Measurements from ENCODE around the gene PGGHG. TPM values are rescaled to one million over a fixed set of nuclear protein-coding genes. Genes with fewer than 3 reads are reported as not detected.

Gene PGGHG
- total and polyA plus RNA-seq, 4 donors = 21.6 to 145 (median 87.9) TPM

DNA sequence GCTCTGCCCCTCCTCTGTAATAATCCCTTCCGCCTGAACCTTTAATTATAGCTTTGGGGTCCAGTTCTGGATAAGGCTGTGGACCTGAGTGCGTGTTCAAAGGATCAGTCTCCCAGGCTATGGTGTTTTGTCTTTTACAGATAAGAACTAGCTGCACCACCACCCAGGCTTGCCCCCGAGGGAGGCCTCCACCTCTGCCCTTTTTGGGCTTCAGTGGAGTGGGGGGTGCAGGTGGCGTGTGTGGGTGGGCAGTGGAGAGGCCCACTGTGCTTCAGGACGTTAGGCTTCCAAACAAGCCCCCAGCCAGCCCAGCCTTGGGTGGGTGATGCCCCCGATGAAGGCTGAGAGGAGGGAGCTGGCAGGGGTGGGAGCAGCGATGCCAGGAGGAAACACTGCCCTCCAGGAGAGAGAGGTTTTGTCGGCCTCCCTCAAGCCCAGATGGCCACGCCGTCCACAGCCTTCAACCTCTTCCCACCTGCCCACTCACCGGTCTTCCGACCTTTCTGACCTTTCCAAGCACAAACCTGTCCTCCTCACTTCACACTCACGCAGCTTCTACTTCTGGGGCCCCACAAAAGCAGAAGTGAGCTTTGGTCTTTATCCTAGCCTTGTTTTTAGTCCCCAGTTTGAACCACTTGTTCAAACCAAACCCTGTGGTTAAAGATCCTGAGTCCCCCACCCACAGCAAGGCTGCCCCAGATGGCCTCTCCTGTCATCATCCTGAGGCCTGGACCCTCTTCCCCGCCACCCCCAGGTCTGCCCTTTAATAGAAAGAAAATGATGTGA is 31.8 kb upstream of the PGGHG start:
- TF ChIP-seq, protein P1, sequence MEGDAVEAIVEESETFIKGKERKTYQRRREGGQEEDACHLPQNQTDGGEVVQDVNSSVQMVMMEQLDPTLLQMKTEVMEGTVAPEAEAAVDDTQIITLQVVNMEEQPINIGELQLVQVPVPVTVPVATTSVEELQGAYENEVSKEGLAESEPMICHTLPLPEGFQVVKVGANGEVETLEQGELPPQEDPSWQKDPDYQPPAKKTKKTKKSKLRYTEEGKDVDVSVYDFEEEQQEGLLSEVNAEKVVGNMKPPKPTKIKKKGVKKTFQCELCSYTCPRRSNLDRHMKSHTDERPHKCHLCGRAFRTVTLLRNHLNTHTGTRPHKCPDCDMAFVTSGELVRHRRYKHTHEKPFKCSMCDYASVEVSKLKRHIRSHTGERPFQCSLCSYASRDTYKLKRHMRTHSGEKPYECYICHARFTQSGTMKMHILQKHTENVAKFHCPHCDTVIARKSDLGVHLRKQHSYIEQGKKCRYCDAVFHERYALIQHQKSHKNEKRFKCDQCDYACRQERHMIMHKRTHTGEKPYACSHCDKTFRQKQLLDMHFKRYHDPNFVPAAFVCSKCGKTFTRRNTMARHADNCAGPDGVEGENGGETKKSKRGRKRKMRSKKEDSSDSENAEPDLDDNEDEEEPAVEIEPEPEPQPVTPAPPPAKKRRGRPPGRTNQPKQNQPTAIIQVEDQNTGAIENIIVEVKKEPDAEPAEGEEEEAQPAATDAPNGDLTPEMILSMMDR (IDR thresholded peaks at IDR 0.05; ENCODE audit: control extremely low read depth, extremely low read depth) = no peak
- 74 to 78% methylated on average over 14 of the region's 14 CpGs for WGBS, 2 donors
- ATAC-seq (ENCODE audit: insufficient read depth, low FRiP score) = no peak
- peaks cover 0 to 9% (median 4%) of the 10 kb centered on the region in 5 donors for H3K4me1 ChIP-seq (ENCODE audit: control insufficient read depth in 5 of 5, insufficient read depth in 5 of 5, low read length in 5 of 5)
- H3K27me3 ChIP-seq (ENCODE audit: control insufficient read depth in 3 of 3, insufficient read depth in 3 of 3, low read length in 2 of 3) = no peaks in the 10 kb centered on the region
- H3K9me3 ChIP-seq (ENCODE audit: control insufficient read depth in 4 of 4, insufficient read depth in 3 of 4, low read length in 3 of 4) = peaks cover 0 to 3% (median 0%) of the 10 kb centered on the region in 4 donors
- H3K27ac ChIP-seq (ENCODE audit: low read depth in 1 of 2, low read length in 1 of 2) = no peak overlapping the region
- H3K36me3 ChIP-seq (ENCODE audit: control insufficient read depth in 4 of 4, insufficient read depth in 4 of 4, low read length in 4 of 4) = peaks cover 0 to 17% (median 5%) of the 10 kb centered on the region in 4 donors
- no peak overlapping the region for H3K4me3 ChIP-seq
- no peak overlapping the region for H3K9ac ChIP-seq (ENCODE audit: insufficient read depth in 1 of 2, low read length in 2 of 2)
- DNase-seq = no peak

DNA sequence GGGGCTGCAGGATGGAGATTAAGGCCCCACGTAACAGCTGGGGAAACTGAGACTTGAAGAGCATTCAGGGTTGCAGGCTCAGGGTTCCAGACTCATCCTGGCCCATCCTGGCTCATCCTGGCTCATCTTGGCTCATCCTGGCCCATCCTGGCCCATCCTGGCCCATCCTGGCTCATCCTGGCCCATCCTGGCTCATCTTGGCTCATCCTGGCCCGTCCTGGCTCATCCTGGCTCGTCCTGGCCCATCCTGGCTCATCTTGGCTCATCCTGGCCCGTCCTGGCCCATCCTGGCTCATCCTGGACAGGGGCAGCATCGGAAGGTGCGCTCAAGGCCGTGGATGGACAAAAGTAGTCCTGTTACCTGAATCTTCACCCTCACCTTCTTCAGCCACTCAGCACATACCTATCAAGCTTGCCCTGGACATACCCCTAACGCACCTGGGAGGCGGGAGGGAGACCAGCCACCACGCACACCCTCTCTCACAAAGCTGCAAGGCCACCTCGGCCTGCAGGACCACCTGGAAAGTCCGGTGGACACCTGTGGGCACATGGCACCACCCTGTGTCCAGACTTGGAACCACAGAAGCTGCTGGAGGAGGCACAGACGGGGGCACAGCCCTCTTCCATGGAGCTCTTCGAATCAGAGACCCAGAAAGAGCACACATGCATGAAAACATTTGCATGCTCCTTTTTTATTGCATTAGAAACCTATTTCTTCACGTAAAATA is 31.0 kb upstream of the PGGHG start:
- TF ChIP-seq, protein P1 (IDR thresholded peaks at IDR 0.05; ENCODE audit: control extremely low read depth, extremely low read depth) = no peak
- ATAC-seq (ENCODE audit: insufficient read depth, low FRiP score) (no peak), DNase-seq (no peak)
- no peak overlapping the region for H3K9ac ChIP-seq (ENCODE audit: insufficient read depth in 1 of 2, low read length in 2 of 2)
- H3K27me3 ChIP-seq (ENCODE audit: control insufficient read depth in 3 of 3, insufficient read depth in 3 of 3, low read length in 2 of 3) = no peaks in the 10 kb centered on the region
- peaks cover 0 to 9% (median 4%) of the 10 kb centered on the region in 5 donors for H3K4me1 ChIP-seq (ENCODE audit: control insufficient read depth in 5 of 5, insufficient read depth in 5 of 5, low read length in 5 of 5)
- no peak overlapping the region for H3K27ac ChIP-seq (ENCODE audit: low read depth in 1 of 2, low read length in 1 of 2)
- peaks cover 0 to 3% (median 0%) of the 10 kb centered on the region in 4 donors for H3K9me3 ChIP-seq (ENCODE audit: control insufficient read depth in 4 of 4, insufficient read depth in 3 of 4, low read length in 3 of 4)
- WGBS, 2 donors = 81 to 90% methylated on average over 15 of the region's 15 CpGs
- no peak overlapping the region for H3K4me3 ChIP-seq
- H3K36me3 ChIP-seq (ENCODE audit: control insufficient read depth in 4 of 4, insufficient read depth in 4 of 4, low read length in 4 of 4) = peaks cover 0 to 9% (median 2%) of the 10 kb centered on the region in 4 donors

DNA sequence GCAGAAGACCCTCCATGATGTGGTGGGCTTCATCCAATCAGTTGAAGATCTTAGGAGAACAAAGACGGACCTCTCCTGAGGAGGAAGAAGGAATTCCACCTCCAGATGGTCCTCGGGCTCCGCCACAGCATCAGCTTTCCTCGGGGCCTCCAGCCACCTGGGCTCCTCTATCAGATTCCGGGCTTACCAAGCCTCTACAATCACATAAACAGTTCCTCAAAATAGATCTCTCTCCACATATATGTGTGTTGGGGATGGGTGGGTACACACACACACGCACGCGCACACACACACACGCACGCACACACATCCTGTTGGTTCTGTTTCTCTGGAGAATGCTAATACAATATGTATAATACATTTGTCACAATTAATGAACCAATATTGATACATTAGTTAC is 29.5 kb upstream of the PGGHG start:
- Histone ChIP-seq H3K27me3 (ENCODE audit: control insufficient read depth in 3 of 3, insufficient read depth in 3 of 3, low read length in 2 of 3) (no peaks in the 10 kb centered on the region), H3K36me3 (ENCODE audit: control insufficient read depth in 4 of 4, insufficient read depth in 4 of 4, low read length in 4 of 4) (no peaks in the 10 kb centered on the region), H3K4me1 (ENCODE audit: control insufficient read depth in 5 of 5, insufficient read depth in 5 of 5, low read length in 5 of 5) (peaks cover 0 to 4% (median 4%) of the 10 kb centered on the region in 5 donors), H3K9ac (ENCODE audit: insufficient read depth in 1 of 2, low read length in 2 of 2) (no peak overlapping the region), H3K4me3 (no peak overlapping the region), H3K9me3 (ENCODE audit: control insufficient read depth in 4 of 4, insufficient read depth in 3 of 4, low read length in 3 of 4) (peaks cover 0 to 3% (median 0%) of the 10 kb centered on the region in 4 donors), H3K27ac (ENCODE audit: low read depth in 1 of 2, low read length in 1 of 2) (no peak overlapping the region)
- no peak for DNase-seq
- no peak for ATAC-seq (ENCODE audit: insufficient read depth, low FRiP score)
- WGBS, 2 donors = 41 to 61% methylated on average over 10 of the region's 10 CpGs
- TF ChIP-seq, protein P1 (IDR thresholded peaks at IDR 0.05; ENCODE audit: control extremely low read depth, extremely low read depth) = no peak

Data from lung (tissue), 12 donors.